Hepatocyte (in vitro differentiated cells): ENCODE results near the gene OTOS. TPM values are rescaled to one million over a fixed set of nuclear protein-coding genes. Genes with fewer than 3 reads are reported as not detected.

Experiments
- DNase-seq: peaks from one replicate; pipeline ENCODE4 v3.0.0-alpha.2; 2016; ENCODE audit warnings: low spot score
- H2AFZ ChIP-seq: fragments of 200-600 bp; sonication (generic); 2 replicates; pipeline ENCODE4 v1.6.0; 2016; ENCODE audit warnings: antibody characterized with exemption, mild to moderate bottlenecking
- H3K27ac ChIP-seq: fragments of 200-600 bp; sonication (generic); 2 replicates; pipeline ENCODE4 v1.5.1; 2016; ENCODE audit warnings: mild to moderate bottlenecking
- H3K27me3 ChIP-seq: fragments of 200-600 bp; sonication (generic); 2 replicates; pipeline ENCODE4 v1.6.1; 2016
- H3K36me3 ChIP-seq: fragments of 200-600 bp; sonication (generic); replicated peaks from 2 replicates; pipeline ENCODE4 v1.5.1; 2016; ENCODE audit warnings: low read depth; ENCODE audit not compliant: insufficient read depth
- H3K4me1 ChIP-seq: fragments of 200-600 bp; sonication (generic); 2 replicates; pipeline ENCODE4 v1.5.1; 2016; ENCODE audit warnings: mild to moderate bottlenecking, moderate library complexity; ENCODE audit not compliant: insufficient read depth
- H3K4me2 ChIP-seq: fragments of 200-600 bp; sonication (generic); 2 replicates; pipeline ENCODE4 v1.6.0; 2016
- H3K4me3 ChIP-seq: fragments of 200-600 bp; sonication (generic); 2 replicates; pipeline ENCODE4 v1.5.1; 2016; ENCODE audit warnings: mild to moderate bottlenecking
- H3K79me2 ChIP-seq: fragments of 200-600 bp; sonication (generic); 2 replicates; pipeline ENCODE4 v1.6.0; 2017; ENCODE audit warnings: mild to moderate bottlenecking
- H3K9me2 ChIP-seq: fragments of 200-600 bp; sonication (generic); replicated peaks from 2 replicates; pipeline ENCODE4 v1.6.0; 2017; ENCODE audit warnings: mild to moderate bottlenecking; ENCODE audit not compliant: insufficient read depth
- H3K9me3 ChIP-seq: fragments of 200-600 bp; sonication (generic); 2 replicates; pipeline ENCODE4 v1.5.1; 2016; ENCODE audit warnings: low read depth, mild to moderate bottlenecking
- H4K20me1 ChIP-seq: fragments of 200-600 bp; sonication (generic); 2 replicates; pipeline ENCODE4 v1.6.0; 2016; ENCODE audit warnings: mild to moderate bottlenecking; ENCODE audit not compliant: insufficient read depth, poor library complexity, severe bottlenecking
- CTCF ChIP-seq: fragments of 200-600 bp; sonication (generic); IDR thresholded peaks from 2 replicates; pipeline ENCODE4 v1.5.1; 2016; ENCODE audit warnings: antibody characterized with exemption, mild to moderate bottlenecking; ENCODE audit not compliant: poor library complexity
- EZH2 ChIP-seq: fragments of 200-600 bp; sonication (generic); IDR thresholded peaks from 2 replicates; pipeline ENCODE4 v1.6.1; 2016; ENCODE audit warnings: antibody characterized with exemption, mild to moderate bottlenecking, borderline replicate concordance
- EZH2phosphoT487 ChIP-seq: fragments of 200-600 bp; sonication (generic); IDR thresholded peaks from one replicate; pipeline ENCODE4 v1.6.1; 2018; ENCODE audit warnings: antibody characterized with exemption, mild to moderate bottlenecking, low read depth, moderate library complexity; ENCODE audit not compliant: unreplicated experiment, severe bottlenecking
- whole genome bisulfite sequencing: methylation state at CpG from one replicate; pipeline ENCODE4 v1.1.6; 2016; ENCODE audit warnings: low lambda C conversion rate; ENCODE audit errors: missing lambda C conversion rate; 5-methylcytosine and 5-hydroxymethylcytosine counted together
- polyA plus RNA-seq: library from polyadenylated mRNA; unstranded; fragments of >200 nt; fragmentation: Nextera tagmentation; extraction: Ambion mirVana; gene quantifications from 2 replicates; pipeline ENCODE4 v1.2.1, GENCODE V29; 2016
- total RNA-seq: library from RNA; depleted of rRNA; stranded (reverse); fragments of >200 nt; gene quantifications from 2 replicates; pipeline ENCODE4 v1.2.3, GENCODE V29; 2014

OTOS gene
- total and polyA plus RNA-seq, 2 experiments from 2014 or later, result 0.50 TPM; not detected in 1

DNA sequence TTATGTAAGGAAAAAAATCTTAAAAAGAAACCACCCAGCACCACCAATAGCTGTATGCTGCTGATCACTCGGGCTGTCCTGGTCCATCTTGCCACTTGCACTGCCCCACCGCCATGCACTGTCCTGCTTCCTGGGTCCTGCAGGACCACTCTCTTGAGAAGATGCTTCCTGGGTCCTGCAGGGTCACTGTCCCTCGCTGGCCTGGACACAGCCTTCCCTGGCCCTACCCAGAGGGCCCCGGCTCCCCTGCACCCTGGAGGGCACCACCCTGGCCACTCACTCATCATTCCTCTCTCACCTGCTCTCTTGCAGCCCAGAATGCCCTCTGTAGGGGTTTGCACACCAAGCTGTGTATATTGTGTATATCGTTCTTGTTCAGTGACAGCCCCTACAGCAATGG lies 2.4 kb upstream of the OTOS start:
- H3K27ac ChIP-seq, result no peak overlapping the region
- no peaks in the 10 kb centered on the region for H4K20me1 ChIP-seq
- DNase-seq, result no peak
- no peak overlapping the region for H3K4me2 ChIP-seq
- H3K4me3 ChIP-seq, result no peak overlapping the region
- 85% methylated on average over 5 of the region's 5 CpGs for WGBS
- TF ChIP-seq CTCF (no peak), EZH2 (no peak), EZH2phosphoT487 (no peak)
- no peaks in the 10 kb centered on the region for H3K9me3 ChIP-seq
- H3K4me1 ChIP-seq, result no peaks in the 10 kb centered on the region
- H3K9me2 ChIP-seq, result no peaks in the 10 kb centered on the region
- H3K36me3 ChIP-seq, result no peaks in the 10 kb centered on the region
- no peak overlapping the region for H2AFZ ChIP-seq
- H3K79me2 ChIP-seq, result no peaks in the 10 kb centered on the region
- H3K27me3 ChIP-seq, result no peaks in the 10 kb centered on the region

GRCh38 chr2:240142256-240142775 lies 1.9 kb upstream of the OTOS start:
- no peaks in the 10 kb centered on the region for H3K9me3 ChIP-seq
- H4K20me1 ChIP-seq, result no peaks in the 10 kb centered on the region
- no peaks in the 10 kb centered on the region for H3K27me3 ChIP-seq
- no peak overlapping the region for H2AFZ ChIP-seq
- no peak overlapping the region for H3K4me3 ChIP-seq
- no peak for TF ChIP-seq EZH2
- TF ChIP-seq EZH2phosphoT487, result no peak
- no peak for TF ChIP-seq CTCF
- no peak overlapping the region for H3K27ac ChIP-seq
- no peak overlapping the region for H3K4me2 ChIP-seq
- no peaks in the 10 kb centered on the region for H3K4me1 ChIP-seq
- 95% methylated on average over 15 of the region's 16 CpGs for WGBS
- no peaks in the 10 kb centered on the region for H3K79me2 ChIP-seq
- no peaks in the 10 kb centered on the region for H3K36me3 ChIP-seq
- H3K9me2 ChIP-seq, result no peaks in the 10 kb centered on the region
- DNase-seq, result no peak

- Histone ChIP-seq H4K20me1 (no peaks in the 10 kb centered on the region), H3K9me2 (no peaks in the 10 kb centered on the region), H3K4me3 (no peak overlapping the region), H3K27me3 (no peaks in the 10 kb centered on the region), H3K27ac (no peak overlapping the region), H3K79me2 (no peaks in the 10 kb centered on the region), H3K4me1 (no peaks in the 10 kb centered on the region), H2AFZ (no peak overlapping the region), H3K4me2 (no peak overlapping the region), H3K36me3 (no peaks in the 10 kb centered on the region), H3K9me3 (no peaks in the 10 kb centered on the region)
- TF ChIP-seq EZH2 (no peak), CTCF (no peak), EZH2phosphoT487 (no peak)
- 90% methylated on average over 14 of the region's 14 CpGs for WGBS
- DNase-seq, result no peak
These were observed 1.3 kb upstream of the OTOS start for GRCh38 chr2:240141736-240142135.

- no peaks in the 10 kb centered on the region for H3K9me3 ChIP-seq
- no peaks in the 10 kb centered on the region for H3K9me2 ChIP-seq
- no peak for DNase-seq
- 86% methylated on average over 11 of the region's 11 CpGs for WGBS
- no peak overlapping the region for H2AFZ ChIP-seq
- H4K20me1 ChIP-seq, result no peaks in the 10 kb centered on the region
- no peaks in the 10 kb centered on the region for H3K27me3 ChIP-seq
- no peak overlapping the region for H3K27ac ChIP-seq
- H3K79me2 ChIP-seq, result peaks cover 1% of the 10 kb centered on the region
- no peak overlapping the region for H3K4me3 ChIP-seq
- no peak overlapping the region for H3K4me2 ChIP-seq
- no peaks in the 10 kb centered on the region for H3K36me3 ChIP-seq
- H3K4me1 ChIP-seq, result no peaks in the 10 kb centered on the region
- no peak for TF ChIP-seq EZH2
- no peak for TF ChIP-seq EZH2phosphoT487
- TF ChIP-seq CTCF, result no peak
These were observed 462 bp upstream of the OTOS start for GRCh38 chr2:240140920-240141319.
